ENCODE results near the gene SLC6A18.

The SLC6A18 gene

GRCh38 chr5:1187234-1187949 lies 37.8 kb upstream of the SLC6A18 start:
- no peak for DNase-seq

GRCh38 chr5:1187950-1188334 lies 37.2 kb upstream of the SLC6A18 start:
- DNase-seq = no peak

GRCh38 chr5:1188464-1188863 lies 36.7 kb upstream of the SLC6A18 start:
- no peak for DNase-seq

- no peak for DNase-seq
These were observed 35.9 kb upstream of the SLC6A18 start for GRCh38 chr5:1189269-1189668.

- DNase-seq = no peak
These were observed 34.9 kb upstream of the SLC6A18 start for GRCh38 chr5:1190278-1190677.

GRCh38 chr5:1190837-1191239 lies 34.3 kb upstream of the SLC6A18 start:
- no peak for DNase-seq

GRCh38 chr5:1192971-1193590 lies 32.1 kb upstream of the SLC6A18 start:
- DNase-seq = no peak

- no peak for DNase-seq
These were observed 31.6 kb upstream of the SLC6A18 start for GRCh38 chr5:1193591-1193985.

GRCh38 chr5:1194378-1194777 lies 30.8 kb upstream of the SLC6A18 start:
- DNase-seq = no peak

GRCh38 chr5:1195439-1195838 lies 29.7 kb upstream of the SLC6A18 start:
- DNase-seq = no peak

GRCh38 chr5:1195916-1196315 lies 29.3 kb upstream of the SLC6A18 start:
- DNase-seq = no peak

- DNase-seq = no peak
These were observed 28.6 kb upstream of the SLC6A18 start for GRCh38 chr5:1196562-1196961.

GRCh38 chr5:1197876-1198666 lies 27.1 kb upstream of the SLC6A18 start:
- DNase-seq = no peak

GRCh38 chr5:1199340-1199648 lies 25.9 kb upstream of the SLC6A18 start:
- DNase-seq = no peak

- no peak for DNase-seq
These were observed 25.3 kb upstream of the SLC6A18 start for GRCh38 chr5:1199649-1200494.

GRCh38 chr5:1200495-1201326 lies 24.5 kb upstream of the SLC6A18 start:
- DNase-seq = no peak

GRCh38 chr5:1201327-1202025 lies 23.7 kb upstream of the SLC6A18 start, which contains the start of gene SLC6A19:
Gene SLC6A19, plus strand, starts transcription at chr5:1201595. Its CDS starts 56 bp downstream, at chr5:1201651.
- DNase-seq = no peak

- DNase-seq = no peak
These were observed 23.0 kb upstream of the SLC6A18 start for GRCh38 chr5:1202026-1202797.

GRCh38 chr5:1202798-1203185 lies 22.4 kb upstream of the SLC6A18 start:
- DNase-seq = no peak

GRCh38 chr5:1203311-1203967 lies 21.7 kb upstream of the SLC6A18 start:
- no peak for DNase-seq
